PC-9 (cell line): ENCODE results near the gene GTF2I. TPM values are rescaled to one million over a fixed set of nuclear protein-coding genes. Genes with fewer than 3 reads are reported as not detected.
A peak's percentile ranks its signal among the peaks of the same experiment; 100 is the strongest.
"Not testable (repeated sequence)": the region's sequence is repeated elsewhere in the genome, so short reads cannot be mapped to it uniquely, and the experiment has no call there.

ENCODE experiments used
- BruUV-seq: library from RNA; stranded (reverse); fragments of 400-500 nt; replicated peaks from 2 replicates; lab custom pipeline; 2021; lab: Mats Ljungman, UMichigan
- CTCF ChIA-PET: fragments of 300-600 bp; sonication (Branson Sonifier 250); formaldehyde crosslinking; loops from one replicate; lab custom pipeline; 2022; ENCODE audit warnings: antibody characterized with exemption; lab: Charles Lee
- POLR2A ChIA-PET: fragments of 300-600 bp; sonication (Branson Sonifier 250); formaldehyde crosslinking; loops from one replicate; lab custom pipeline; 2022; ENCODE audit warnings: antibody characterized with exemption; ENCODE audit not compliant: unreplicated experiment; lab: Charles Lee
- DNase-seq, 2 experiments: peaks; one replicate each; pipeline versions ENCODE4 v3.0.0 to v3.0.0-alpha.2; 2015 to 2022; ENCODE audit warnings: mixed read lengths in 1 of 2
- H2AFZ ChIP-seq: fragments of 200-600 bp; sonication (generic); 2 replicates; pipeline ENCODE4 v1.8.1; 2017; ENCODE audit warnings: antibody characterized with exemption
- H3F3A ChIP-seq: fragments of 200-600 bp; sonication (generic); 2 replicates; pipeline ENCODE4 v1.8.1; 2017; ENCODE audit warnings: antibody characterized with exemption, mild to moderate bottlenecking, low read depth; ENCODE audit not compliant: insufficient read depth
- H3K27ac ChIP-seq: fragments of 200-600 bp; sonication (generic); 2 replicates; pipeline ENCODE4 v1.6.1; 2016; ENCODE audit warnings: mixed run types
- H3K27me3 ChIP-seq: fragments of 200-600 bp; sonication (generic); 2 replicates; pipeline ENCODE4 v1.6.1; 2016; ENCODE audit warnings: low read depth, mixed run types; ENCODE audit not compliant: insufficient read depth
- H3K36me3 ChIP-seq: fragments of 200-600 bp; sonication (generic); 2 replicates; pipeline ENCODE4 v1.6.1; 2016; ENCODE audit warnings: low read depth, mixed run types
- H3K4me1 ChIP-seq: fragments of 200-600 bp; sonication (generic); replicated peaks from 2 replicates; pipeline ENCODE4 v1.6.1; 2016; ENCODE audit warnings: mixed run types; ENCODE audit not compliant: insufficient read depth
- H3K4me2 ChIP-seq: fragments of 200-600 bp; sonication (generic); 2 replicates; pipeline ENCODE4 v1.6.1; 2017; ENCODE audit warnings: mixed run types
- H3K4me3 ChIP-seq: fragments of 200-600 bp; sonication (generic); 2 replicates; pipeline ENCODE4 v1.6.1; 2016; ENCODE audit warnings: mixed run types
- H3K79me2 ChIP-seq: fragments of 200-600 bp; sonication (generic); 2 replicates; pipeline ENCODE4 v1.6.1; 2017; ENCODE audit warnings: low read depth, mixed run types
- H3K9me2 ChIP-seq: fragments of 200-600 bp; sonication (generic); 2 replicates; pipeline ENCODE4 v1.8.1; 2017; ENCODE audit warnings: mild to moderate bottlenecking; ENCODE audit not compliant: insufficient read depth
- H3K9me3 ChIP-seq: fragments of 200-600 bp; sonication (generic); 2 replicates; pipeline ENCODE4 v1.8.1; 2016; ENCODE audit warnings: low read depth; ENCODE audit not compliant: insufficient read depth
- H4K20me1 ChIP-seq: fragments of 200-600 bp; sonication (generic); 2 replicates; pipeline ENCODE4 v1.8.1; 2017; ENCODE audit not compliant: insufficient read depth
- CTCF ChIP-seq: fragments of 200-600 bp; sonication (generic); conservative IDR thresholded peaks from 2 replicates; pipeline ENCODE4 v1.6.1; 2017; ENCODE audit warnings: mixed run types, antibody characterized with exemption, mild to moderate bottlenecking, moderate library complexity
- EZH2 ChIP-seq: fragments of 200-600 bp; sonication (generic); IDR thresholded peaks from 2 replicates; pipeline ENCODE4 v1.8.0; 2017; ENCODE audit warnings: antibody characterized with exemption, low read depth
- intact Hi-C: fragments of 100-400 bp; cut with micrococcal nuclease; formaldehyde crosslinking; loops from one replicate; pipeline ENCODE4 v1.10.0; 2022; ENCODE audit not compliant: unreplicated experiment
- total RNA-seq: library from RNA; stranded (reverse); gene quantifications from 2 replicates; pipeline ENCODE4 v1.2.3, GENCODE V29; 2021

Gene GTF2I
- total RNA-seq, 1 experiment from 2014 or later, result 364 TPM

- Histone ChIP-seq H4K20me1 (peaks cover 45% of the 10 kb centered on the region), H3K4me3 (peak overlapping the region; percentile 88), H3K27ac (peak overlapping the region; percentile 88), H3K9me2 (no peaks in the 10 kb centered on the region), H3F3A (peaks cover 46% of the 10 kb centered on the region), H3K4me1 (peaks cover 61% of the 10 kb centered on the region), H3K9me3 (no peaks in the 10 kb centered on the region), H3K27me3 (no peaks in the 10 kb centered on the region), H3K36me3 (no peaks in the 10 kb centered on the region), H2AFZ (peak overlapping the region; percentile 63; the same call in 1 of the 2 replicates), H3K79me2 (peaks cover 49% of the 10 kb centered on the region), H3K4me2 (peak overlapping the region; percentile 90)
- peak; percentile 77 to 99 for DNase-seq
- TF ChIP-seq EZH2 (no peak), CTCF (no peak)
- ChIA-PET POLR2A (interaction anchor here (0.6 to 0.8 kb wide), 5 partner anchors 9 to 113 kb away, joined by 3 to 45 read pairs (median 19); no protein-coding TSS in a partner anchor), CTCF (interaction anchor here (0.6 kb wide), 2 partner anchors 31 to 72 kb away, joined by 3 to 4 read pairs; no protein-coding TSS in a partner anchor)
- intact Hi-C loops, result loop anchor here (2.0 kb wide), 1 partner anchor 184 kb away; no protein-coding TSS in a partner anchor
- BruUV-seq, result no TSS peak
Measured at GRCh38 chr7:74658178-74659004, 873 bp downstream of the GTF2I start.

- not testable (repeated sequence) for H3K9me3 ChIP-seq, DNase-seq
Measured at GRCh38 chr7:74660202-74660601, 2.7 kb downstream of the GTF2I start.

GRCh38 chr7:74661836-74662794, 4.6 kb downstream of the GTF2I start:
- POLR2A ChIA-PET, result interaction anchor here (0.6 kb wide), 1 partner anchor 495 kb away, joined by 9 read pairs; no protein-coding TSS in a partner anchor

More at GRCh38 chr7:74660202-74660601, 2.7 kb downstream of the GTF2I start:
- H3K4me1 ChIP-seq, result peaks cover 67% of the 10 kb centered on the region
- peak overlapping the region; percentile 88 for H3K4me3 ChIP-seq
- H3K36me3 ChIP-seq, H3K9me2 ChIP-seq, BruUV-seq, intact Hi-C loops, CTCF ChIA-PET, H3K27me3 ChIP-seq: not testable (repeated sequence)
- peak overlapping the region; percentile 57; the same call in 1 of the 2 replicates for H2AFZ ChIP-seq
- H4K20me1 ChIP-seq, result peaks cover 61% of the 10 kb centered on the region
- H3K79me2 ChIP-seq, result peaks cover 67% of the 10 kb centered on the region
- peak overlapping the region; percentile 88 for H3K27ac ChIP-seq
- H3F3A ChIP-seq, result peaks cover 46% of the 10 kb centered on the region
- H3K4me2 ChIP-seq, result peak overlapping the region; percentile 90
- POLR2A ChIA-PET, result interaction anchor here (0.5 kb wide), 1 partner anchor 171 kb away, joined by 4 read pairs; no protein-coding TSS in a partner anchor

More at GRCh38 chr7:74661836-74662794, 4.6 kb downstream of the GTF2I start:
- H3K4me3 ChIP-seq, H3K27me3 ChIP-seq, H3K9me3 ChIP-seq, H2AFZ ChIP-seq, BruUV-seq, H3K9me2 ChIP-seq: not testable (repeated sequence)
- Histone ChIP-seq H3K79me2 (peaks cover 86% of the 10 kb centered on the region), H3K4me2 (peak overlapping the region; percentile 90; the same call in 1 of the 2 replicates), H4K20me1 (peaks cover 80% of the 10 kb centered on the region), H3K27ac (0 out of 2 replicates have a peak overlapping the region, but pooled peaks have one; percentile 26), H3K4me1 (peaks cover 55% of the 10 kb centered on the region), H3F3A (peaks cover 36% of the 10 kb centered on the region), H3K36me3 (peaks cover 15% of the 10 kb centered on the region; the same call in 1 of the 2 replicates)
- intact Hi-C loops, result loop anchor here (1.0 kb wide), 1 partner anchor 82 kb away; no protein-coding TSS in a partner anchor
- DNase-seq, result peak in 1 of 2 experiments; percentile 5
- CTCF ChIA-PET, result interaction anchor here (0.7 kb wide), 1 partner anchor 23 kb away, joined by 7 read pairs; no protein-coding TSS in a partner anchor
